GM12801 (cell line): ENCODE measurements around the gene DISC1.

Experiments used
- CTCF ChIP-seq: IDR thresholded peaks from one replicate; pipeline ENCODE4 v1.5.1; 2011; ENCODE audit warnings: control low read depth; ENCODE audit not compliant: insufficient read length; ENCODE audit errors: extremely low read depth

DISC1 gene

GRCh38 chr1:231632119-231632518, 5.5 kb downstream of the DISC1 start:
- no peak for TF ChIP-seq CTCF

- no peak for TF ChIP-seq CTCF
These were observed 7.9 kb downstream of the DISC1 start for GRCh38 chr1:231634323-231635013.

GRCh38 chr1:231636157-231636556, 9.6 kb downstream of the DISC1 start:
- no peak for TF ChIP-seq CTCF

- no peak for TF ChIP-seq CTCF
These were observed 12.1 kb downstream of the DISC1 start for GRCh38 chr1:231638647-231639046.

- TF ChIP-seq CTCF, result no peak
These were observed 13.2 kb downstream of the DISC1 start for GRCh38 chr1:231639819-231640218.

- no peak for TF ChIP-seq CTCF
These were observed 16.0 kb downstream of the DISC1 start for GRCh38 chr1:231642618-231643017.

- no peak for TF ChIP-seq CTCF
These were observed 16.7 kb downstream of the DISC1 start for GRCh38 chr1:231643071-231643934.
